C4-2B (cell line): ENCODE measurements around the gene TMEM269.

Experiments used
- CTCF ChIP-seq: fragments of 450-650 bp; conservative IDR thresholded peaks from 2 replicates; pipeline ENCODE4 v1.5.1; 2017; ENCODE audit warnings: mild to moderate bottlenecking
- ZFX ChIP-seq: fragments of 450-650 bp; IDR thresholded peaks from 2 replicates; pipeline ENCODE4 v1.6.1; 2017

GRCh38 chr1:42758641-42759040, 26.1 kb upstream of the TMEM269 start:
- no peak for TF ChIP-seq CTCF
- TF ChIP-seq ZFX, result no peak
